ENCODE measurements around the gene HSP90AB1.

- TF ChIP-seq CTCF (IDR thresholded peaks at IDR 0.05): no peak
- no peak for TF ChIP-seq POLR2A (IDR thresholded peaks at IDR 0.05)
- no peak for TF ChIP-seq POLR2AphosphoS5 (IDR thresholded peaks at IDR 0.05)
- TF ChIP-seq EP300 (IDR thresholded peaks at IDR 0.05): no peak
Measured at GRCh38 chr6:44300292-44300823, 53.5 kb downstream of the HSP90AB1 start.
